HCT116 (cell line): ENCODE results near the gene NUP210. TPM values are rescaled to one million over a fixed set of nuclear protein-coding genes. Genes with fewer than 3 reads are reported as not detected.

Experiments
- ATAC-seq: fragments of 200-7000 bp; cut with Tn5 transposase; 2 replicates; pipeline ENCODE4 v1.9.1; 2020; ENCODE audit warnings: mild to moderate bottlenecking, moderate library complexity
- BruUV-seq: library from RNA; stranded (reverse); fragments of 400-500 nt; replicated peaks from 2 replicates; lab custom pipeline; 2021; lab: Mats Ljungman, UMichigan
- CTCF ChIA-PET: fragments of 300-600 bp; sonication (Branson Sonifier 250); formaldehyde crosslinking; loops from one replicate; lab custom pipeline; 2021; ENCODE audit warnings: antibody characterized with exemption; lab: Charles Lee
- POLR2A ChIA-PET: fragments of 300-600, 350-600 bp; sonication (Branson Sonifier 250); formaldehyde crosslinking; loops from one replicate; lab custom pipeline; 2021; ENCODE audit warnings: antibody characterized with exemption; lab: Charles Lee
- RAD21 ChIA-PET, 2 experiments: fragments of 300-600 bp; sonication (Branson Sonifier 250); formaldehyde crosslinking; loops; one replicate each; lab custom pipeline; 2023; ENCODE audit warnings: low total read pairs in 2 of 2; ENCODE audit not compliant: uncharacterized antibody in 2 of 2, unreplicated experiment in 2 of 2, low non-redundant PET in 1 of 2; lab: Charles Lee
- DNase-seq: peaks from one replicate; pipeline ENCODE4 v3.0.0-alpha.2; 2010; ENCODE audit warnings: low read depth, low spot score
- H2AFZ ChIP-seq: fragments of 200-600 bp; shearing (Covaris generic), sonication (generic); 2 replicates; pipeline ENCODE4 v1.6.1; 2017; ENCODE audit warnings: low read depth, mixed run types, mixed read lengths, antibody characterized with exemption, low read length; ENCODE audit not compliant: poor library complexity, severe bottlenecking
- H3K27ac ChIP-seq: 2 replicates; pipeline ENCODE4 v1.5.1; 2012; ENCODE audit warnings: low read depth, low read length
- H3K27me3 ChIP-seq: fragments of 200-600 bp; sonication (generic); 2 replicates; pipeline ENCODE4 v1.6.1; 2016; ENCODE audit warnings: mixed run types, low read length, mixed read lengths; ENCODE audit not compliant: insufficient read depth
- H3K36me3 ChIP-seq, 2 experiments: fragments of 200-500 bp in 1 of 2; fragments of 200-600 bp in 1 of 2; sonication (Bioruptor generic) in 1 of 2; sonication (generic) in 1 of 2; 2 replicates each; pipeline versions ENCODE4 v1.5.1 to v1.6.1; 2014 to 2016; ENCODE audit warnings: low read length in 2 of 2, inconsistent platforms in 1 of 2, mixed read lengths in 1 of 2, mixed run types in 1 of 2; ENCODE audit not compliant: insufficient read depth in 2 of 2, control insufficient read depth in 1 of 2
- H3K4me1 ChIP-seq, 2 experiments: fragments of 200-600 bp in 1 of 2; sonication (generic) in 1 of 2; 2 replicates each; pipeline versions ENCODE4 v1.5.1 to v1.6.1; 2012 to 2017; ENCODE audit warnings: low read length in 2 of 2, inconsistent platforms in 1 of 2, mild to moderate bottlenecking in 1 of 2, mixed read lengths in 1 of 2, mixed run types in 1 of 2, moderate library complexity in 1 of 2; ENCODE audit not compliant: insufficient read depth in 2 of 2, control insufficient read depth in 1 of 2
- H3K4me2 ChIP-seq: fragments of 200-600 bp; sonication (generic); 2 replicates; pipeline ENCODE4 v1.6.1; 2017; ENCODE audit warnings: mixed run types, low read length, mixed read lengths
- H3K4me3 ChIP-seq, 2 experiments: fragments of 200-600 bp in 1 of 2; sonication (generic) in 1 of 2; replicated peaks in 1 of 2; 2 replicates each; pipeline ENCODE4 v1.5.1; 2011 to 2016; ENCODE audit warnings: low read length in 2 of 2, control low read depth in 1 of 2, low read depth in 1 of 2, mild to moderate bottlenecking in 1 of 2, mixed read lengths in 1 of 2, mixed run types in 1 of 2
- H3K79me2 ChIP-seq: fragments of 200-600 bp; sonication (generic); 2 replicates; pipeline ENCODE4 v1.6.1; 2017; ENCODE audit warnings: mild to moderate bottlenecking, mixed run types, low read length, moderate library complexity, mixed read lengths; ENCODE audit not compliant: insufficient read depth
- H3K9ac ChIP-seq: fragments of 200-600 bp; sonication (generic); 2 replicates; pipeline ENCODE4 v1.6.1; 2016; ENCODE audit warnings: low read length, mixed read lengths
- H3K9me2 ChIP-seq: fragments of 200-600 bp; sonication (generic), shearing (Covaris generic); 2 replicates; pipeline ENCODE4 v1.6.1; 2017; ENCODE audit warnings: mixed run types, mild to moderate bottlenecking, moderate library complexity; ENCODE audit not compliant: insufficient read depth
- H3K9me3 ChIP-seq, 2 experiments: fragments of 200-500 bp in 1 of 2; fragments of 200-600 bp in 1 of 2; sonication (Bioruptor generic) in 1 of 2; sonication (generic) in 1 of 2; 2 replicates each; pipeline ENCODE4 v1.6.1; 2014 to 2017; ENCODE audit warnings: low read length in 2 of 2, mixed read lengths in 2 of 2, inconsistent platforms in 1 of 2, low read depth in 1 of 2, mild to moderate bottlenecking in 1 of 2, mixed run types in 1 of 2, moderate library complexity in 1 of 2; ENCODE audit not compliant: control insufficient read depth in 1 of 2, insufficient read depth in 1 of 2
- H4K20me1 ChIP-seq: fragments of 200-600 bp; sonication (generic), shearing (Covaris generic); 2 replicates; pipeline ENCODE4 v1.6.1; 2017; ENCODE audit warnings: mixed run types, mild to moderate bottlenecking, moderate library complexity; ENCODE audit not compliant: insufficient read depth
- CEBPB ChIP-seq: IDR thresholded peaks from 2 replicates; pipeline ENCODE4 v1.6.1; 2012; ENCODE audit warnings: low read depth
- EZH2 ChIP-seq: fragments of 200-600 bp; sonication (generic); IDR thresholded peaks from 2 replicates; pipeline ENCODE4 v1.6.1; 2017; ENCODE audit warnings: antibody characterized with exemption, mixed run types
- MAX ChIP-seq: IDR thresholded peaks from 2 replicates; pipeline ENCODE4 v1.6.1; 2012
- POLR2A ChIP-seq: IDR thresholded peaks from 2 replicates; pipeline ENCODE4 v1.7.0; 2011; ENCODE audit warnings: borderline replicate concordance; ENCODE audit not compliant: insufficient read depth, insufficient read length; ENCODE audit errors: extremely low read depth
- SRF ChIP-seq: IDR thresholded peaks from 2 replicates; pipeline ENCODE4 v1.6.1; 2012; ENCODE audit warnings: low read depth
- ZFX ChIP-seq: fragments of 450-650 bp; IDR thresholded peaks from 2 replicates; pipeline ENCODE4 v1.6.1; 2017
- intact Hi-C: fragments of 100-400 bp; cut with micrococcal nuclease; formaldehyde crosslinking; loops from 2 replicates; pipeline ENCODE4 v1.10.0; 2022
- total RNA-seq: library from RNA; stranded (reverse); gene quantifications from one replicate; pipeline ENCODE4 v1.2.1, GENCODE V29; 2021; ENCODE audit not compliant: unreplicated experiment

The NUP210 gene
- total RNA-seq, 1 experiment from 2014 or later, result 74.9 TPM

DNA sequence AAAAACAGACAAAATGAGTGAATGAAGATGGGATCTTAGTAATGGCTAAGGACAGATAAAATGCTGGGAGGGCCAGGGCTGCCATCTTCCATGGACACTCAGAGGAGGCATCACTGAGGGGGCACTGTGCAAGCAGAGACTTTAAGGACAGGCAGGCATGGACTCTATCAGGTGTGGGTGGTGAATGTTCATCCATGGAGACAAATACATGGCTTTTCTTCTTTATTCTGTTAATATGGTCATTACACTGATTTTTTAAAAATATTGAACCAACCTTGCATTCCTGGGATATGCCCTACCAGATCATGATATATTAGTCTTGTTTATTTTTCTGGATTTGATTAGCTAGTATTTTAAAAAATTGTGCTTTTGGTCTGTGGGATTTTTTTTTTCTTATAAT is 12.2 kb downstream of the NUP210 start:
- Histone ChIP-seq H3K27me3 (no peaks in the 10 kb centered on the region), H3K9ac (no peak overlapping the region), H3K9me3 (peaks cover 0 to 3% of the 10 kb centered on the region in 2 experiments; a peak in 1 of 4 replicates), H3K27ac (no peak overlapping the region), H3K9me2 (no peaks in the 10 kb centered on the region), H3K36me3 (no peaks in the 10 kb centered on the region; a peak in 1 of 4 replicates), H3K4me2 (no peak overlapping the region), H3K79me2 (peaks cover 73% of the 10 kb centered on the region), H2AFZ (no peak overlapping the region), H3K4me3 (no peak overlapping the region)
- intact Hi-C loops, result no loop called here
- ATAC-seq, result no peak
- no TSS peak for BruUV-seq
- POLR2A ChIA-PET, result no interaction called here
- CTCF ChIA-PET, result no interaction called here
- TF ChIP-seq SRF (no peak), MAX (no peak), ZFX (no peak)
- TF ChIP-seq, all 23 proteins: peak for 0
- H3K4me1 ChIP-seq, result peaks cover 0 to 2% of the 10 kb centered on the region in 2 experiments; a peak in 2 of 4 replicates
- no peak for DNase-seq
- no peaks in the 10 kb centered on the region for H4K20me1 ChIP-seq
- RAD21 ChIA-PET, result no interaction called here

- intact Hi-C loops, result no loop called here
- POLR2A ChIA-PET, result no interaction called here
- H2AFZ ChIP-seq, result no peak overlapping the region
Measured at GRCh38 chr3:13407475-13407874, 12.6 kb downstream of the NUP210 start.

More at GRCh38 chr3:13407475-13407874, 12.6 kb downstream of the NUP210 start:
- Histone ChIP-seq H3K27ac (no peak overlapping the region), H3K79me2 (peaks cover 74% of the 10 kb centered on the region), H3K9me3 (peaks cover 0 to 3% of the 10 kb centered on the region in 2 experiments; a peak in 1 of 4 replicates), H3K36me3 (no peaks in the 10 kb centered on the region; a peak in 1 of 4 replicates), H3K27me3 (no peaks in the 10 kb centered on the region), H3K4me1 (no peaks in the 10 kb centered on the region), H4K20me1 (no peaks in the 10 kb centered on the region), H3K4me3 (no peak overlapping the region), H3K9ac (no peak overlapping the region), H3K9me2 (no peaks in the 10 kb centered on the region), H3K4me2 (no peak overlapping the region)
- no peak for TF ChIP-seq CEBPB
- TF ChIP-seq POLR2A, result no peak
- TF ChIP-seq EZH2, result no peak
- DNase-seq (no peak), ATAC-seq (no peak)
- ChIA-PET CTCF (no interaction called here), RAD21 (no interaction called here)
- BruUV-seq, result no TSS peak
